NCI-H524 (cell line): ENCODE results near the gene UBTD2.

Experiments
- DNase-seq, 2 experiments: peaks; one replicate each; lab custom pipeline; 2025; lab: John Stamatoyannopoulos, UW

The UBTD2 gene

GRCh38 chr5:172171118-172171517, 112.4 kb downstream of the UBTD2 start:
- DNase-seq = no peak

GRCh38 chr5:172170251-172170701, 113.3 kb downstream of the UBTD2 start:
- no peak for DNase-seq

GRCh38 chr5:172169216-172169615, 114.3 kb downstream of the UBTD2 start:
- no peak for DNase-seq

- DNase-seq = no peak
Observed at GRCh38 chr5:172168311-172168710, 115.3 kb downstream of the UBTD2 start.

- peak in 1 of 2 experiments; percentile 43 for DNase-seq
Observed at GRCh38 chr5:172167895-172168294, 115.7 kb downstream of the UBTD2 start.

GRCh38 chr5:172166030-172166826, 117.3 kb downstream of the UBTD2 start:
- DNase-seq = no peak

- DNase-seq = no peak
Observed at GRCh38 chr5:172165465-172165864, 118.1 kb downstream of the UBTD2 start.

- DNase-seq = no peak
Observed at GRCh38 chr5:172164769-172165212, 118.8 kb downstream of the UBTD2 start.

- peak in 1 of 2 experiments; percentile 23 for DNase-seq
Observed at GRCh38 chr5:172163346-172163745, 120.2 kb downstream of the UBTD2 start.

- no peak for DNase-seq
Observed at GRCh38 chr5:172162987-172163343, 120.6 kb downstream of the UBTD2 start.

- no peak for DNase-seq
Observed at GRCh38 chr5:172162323-172162986, 121.1 kb downstream of the UBTD2 start.

- no peak for DNase-seq
Observed at GRCh38 chr5:172160506-172160905, 123.1 kb downstream of the UBTD2 start.
